SH-SY5Y (cell line): ENCODE data around the gene POLR3B.

Source experiments
- GATA2 ChIP-seq: IDR thresholded peaks from 2 replicates; pipeline ENCODE4 v1.6.1; 2011; ENCODE audit warnings: mild to moderate bottlenecking, low read depth, low read length
- GATA3 ChIP-seq: IDR thresholded peaks from 2 replicates; pipeline ENCODE4 v1.6.1; 2011; ENCODE audit warnings: low read depth, mild to moderate bottlenecking, low read length, moderate library complexity

The POLR3B gene

DNA sequence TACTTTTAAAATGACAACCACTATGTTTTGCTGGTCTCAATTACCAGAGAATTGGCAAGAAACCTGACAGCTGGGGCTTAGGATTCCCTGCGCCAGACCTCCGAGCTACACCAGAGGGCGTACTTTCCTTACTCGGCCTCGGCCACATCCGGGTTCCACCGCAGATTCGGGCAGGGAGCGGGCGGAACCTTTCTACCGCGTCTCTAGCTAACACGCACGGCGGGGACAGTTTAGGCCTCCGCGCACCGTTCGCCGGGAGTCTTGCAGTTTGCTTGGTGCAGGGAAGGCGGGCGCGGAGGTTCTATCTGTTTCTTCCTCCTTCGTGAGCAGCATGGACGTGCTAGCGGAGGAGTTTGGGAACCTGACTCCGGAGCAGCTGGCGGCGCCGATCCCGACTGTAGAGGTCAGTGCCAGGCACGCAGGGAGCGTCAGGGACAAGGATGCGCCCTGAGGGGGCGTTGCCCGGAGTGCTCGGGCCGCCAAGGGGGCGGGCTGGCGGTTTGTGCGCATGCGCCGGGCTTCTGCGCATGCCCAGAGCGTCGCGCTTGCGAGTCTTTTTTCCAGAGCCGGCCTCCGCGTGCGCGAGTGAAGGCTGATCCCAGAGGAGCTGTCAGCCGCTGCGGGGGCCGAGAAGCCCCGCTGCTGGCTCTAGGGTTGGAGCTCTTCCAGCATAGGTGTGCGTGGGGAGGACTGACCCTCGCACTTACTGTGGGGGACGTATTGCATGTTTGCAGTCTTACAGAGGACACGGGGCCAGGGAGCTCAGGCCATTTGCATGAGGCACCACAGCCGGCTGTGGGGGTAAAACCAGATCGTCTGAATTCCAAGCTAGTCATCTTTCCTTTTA is at the start of gene POLR3B:
Gene POLR3B, plus strand, starts transcription at position 200 of the 847 bp plus-strand sequence. Its CDS starts 132 bp downstream, at position 332.
- no peak for TF ChIP-seq GATA3
- TF ChIP-seq GATA2 = peak; percentile 17; the same call in 1 of the 2 replicates

DNA sequence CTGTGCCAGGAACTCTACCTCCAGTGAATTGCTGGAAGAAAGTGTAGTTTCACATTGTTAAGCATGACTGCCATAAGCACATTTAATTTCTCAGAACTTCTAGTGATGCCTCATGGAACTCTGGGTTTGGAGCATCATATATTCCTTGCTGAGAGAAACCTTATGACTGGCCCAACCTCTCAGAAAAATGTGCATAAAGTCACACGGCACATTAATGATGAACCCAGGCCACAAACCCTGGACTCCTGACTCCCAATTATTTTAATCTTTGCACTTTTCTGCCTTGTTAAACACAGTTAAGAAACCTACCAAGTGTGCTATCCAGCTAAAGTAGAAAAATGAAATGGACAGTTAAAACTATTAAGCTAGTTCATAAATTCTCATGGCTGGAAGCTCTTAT is 49.4 kb upstream of the POLR3B start:
- TF ChIP-seq GATA3 = no peak
- no peak for TF ChIP-seq GATA2

DNA sequence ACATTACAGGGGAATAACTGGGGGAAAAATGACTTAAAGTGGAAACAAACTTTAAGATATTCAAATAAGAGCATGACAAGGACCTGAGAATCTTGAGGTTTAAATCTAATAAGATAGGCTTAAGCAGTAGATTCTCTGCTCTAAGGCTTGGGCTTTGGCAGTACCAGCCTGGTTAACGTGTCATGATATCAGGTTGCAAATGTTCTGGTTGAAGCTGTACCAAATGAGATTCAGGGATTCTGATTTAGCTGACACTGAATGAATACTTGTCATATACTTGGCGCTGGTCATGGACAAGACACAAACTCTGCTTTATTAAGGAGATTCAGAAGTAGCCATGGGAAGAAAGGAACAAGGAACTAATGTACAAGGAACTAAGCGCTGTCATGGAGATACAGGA is 48.9 kb upstream of the POLR3B start:
- TF ChIP-seq GATA3 (no peak), GATA2 (no peak)

DNA sequence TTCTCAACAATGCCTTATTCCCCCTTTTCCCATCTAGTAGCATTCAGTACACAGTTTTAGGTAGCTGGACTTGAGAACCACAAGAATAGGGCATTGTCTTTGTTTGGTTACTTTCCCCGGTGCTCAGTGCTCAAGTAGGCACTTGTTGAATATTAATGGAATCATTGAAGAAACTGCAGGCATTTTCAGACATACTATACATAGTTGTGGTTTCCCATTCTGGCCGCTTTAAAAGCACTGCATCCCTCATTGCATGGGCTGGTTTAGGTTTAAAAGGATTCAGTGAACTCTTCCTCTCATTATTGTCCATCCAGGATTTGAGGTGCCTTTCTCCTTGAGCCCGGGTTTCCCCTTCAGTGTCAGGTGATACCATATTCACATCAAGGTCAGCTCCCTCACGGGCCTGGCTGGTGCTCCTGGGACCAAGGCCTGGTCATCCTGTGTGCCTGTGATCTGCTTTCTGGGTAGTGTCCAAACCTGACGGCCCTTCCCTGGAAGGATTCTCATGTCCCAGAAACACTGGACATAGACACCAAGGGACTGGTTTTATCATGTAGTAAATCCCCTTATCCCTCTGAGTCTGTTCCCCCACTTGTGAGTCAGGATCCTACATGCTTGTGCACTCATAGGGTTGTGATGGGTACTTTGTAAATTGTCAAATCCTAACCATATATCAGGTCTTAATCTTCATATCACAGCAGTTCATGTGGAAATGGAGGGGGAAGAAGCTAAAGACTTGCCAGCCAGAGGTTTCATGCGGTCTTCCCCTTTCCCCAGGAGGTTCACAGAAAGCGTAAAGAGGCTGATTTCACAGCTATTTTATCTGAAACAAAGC is 47.7 kb upstream of the POLR3B start:
- no peak for TF ChIP-seq GATA3
- no peak for TF ChIP-seq GATA2

DNA sequence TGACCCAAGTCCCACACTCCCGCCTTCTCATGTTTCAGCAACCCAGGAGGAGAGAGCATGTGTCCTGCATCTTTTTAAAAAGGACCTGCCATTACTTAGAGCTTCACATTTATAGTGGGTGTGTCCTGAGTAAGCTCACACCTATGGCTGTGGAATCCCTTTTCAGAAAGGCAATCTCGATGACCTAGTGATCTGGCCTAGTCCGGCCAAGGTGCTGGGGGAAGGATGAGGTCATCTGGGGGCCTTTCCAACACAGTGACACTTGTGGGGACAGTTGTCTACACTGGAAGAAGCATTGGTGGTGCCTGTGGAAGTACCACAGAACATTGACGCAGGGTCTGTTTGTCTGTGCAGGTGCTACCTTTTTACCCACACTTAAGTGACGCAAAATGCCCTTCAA is 46.9 kb upstream of the POLR3B start:
- TF ChIP-seq GATA2 (no peak), GATA3 (no peak)

DNA sequence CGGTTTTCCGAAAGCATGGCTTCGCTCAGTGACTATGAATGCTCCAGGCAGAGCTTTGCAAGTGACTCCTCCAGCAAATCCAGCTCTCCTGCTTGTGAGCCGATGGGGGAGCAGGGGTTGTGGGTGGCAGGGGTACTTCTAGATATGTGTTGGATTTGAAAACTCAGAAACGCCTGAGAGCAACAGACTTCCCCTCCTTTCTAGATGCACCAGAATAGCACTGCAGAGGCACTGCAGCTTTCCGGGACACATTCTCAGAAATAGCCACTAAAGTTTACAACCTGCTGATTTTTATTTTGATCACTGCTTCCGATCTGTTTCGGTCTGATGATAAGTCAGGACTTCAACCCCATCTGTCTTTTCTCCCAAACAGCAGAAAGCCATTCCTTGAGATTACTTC is 46.4 kb upstream of the POLR3B start:
- TF ChIP-seq GATA3 (no peak), GATA2 (no peak)

DNA sequence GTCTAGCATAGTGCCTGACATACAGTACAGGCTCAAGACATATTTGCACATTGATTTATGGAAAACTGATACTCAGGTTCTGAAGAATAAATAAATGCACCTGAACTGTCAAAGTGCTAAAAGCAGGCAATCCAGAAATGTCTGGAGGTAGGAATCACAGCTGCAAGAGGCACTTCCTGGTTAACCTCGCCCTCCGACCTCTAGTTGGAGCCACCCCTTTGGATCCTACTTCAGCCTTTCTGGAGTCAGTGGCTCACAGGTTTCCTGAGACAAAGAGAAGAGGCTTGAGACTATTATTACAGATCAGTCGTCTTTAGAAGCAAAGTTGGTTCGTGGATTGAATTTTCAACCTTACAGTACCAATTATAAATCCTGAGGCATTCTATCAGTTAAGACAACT is 42.0 kb upstream of the POLR3B start:
- TF ChIP-seq GATA3 = no peak
- TF ChIP-seq GATA2 = no peak

DNA sequence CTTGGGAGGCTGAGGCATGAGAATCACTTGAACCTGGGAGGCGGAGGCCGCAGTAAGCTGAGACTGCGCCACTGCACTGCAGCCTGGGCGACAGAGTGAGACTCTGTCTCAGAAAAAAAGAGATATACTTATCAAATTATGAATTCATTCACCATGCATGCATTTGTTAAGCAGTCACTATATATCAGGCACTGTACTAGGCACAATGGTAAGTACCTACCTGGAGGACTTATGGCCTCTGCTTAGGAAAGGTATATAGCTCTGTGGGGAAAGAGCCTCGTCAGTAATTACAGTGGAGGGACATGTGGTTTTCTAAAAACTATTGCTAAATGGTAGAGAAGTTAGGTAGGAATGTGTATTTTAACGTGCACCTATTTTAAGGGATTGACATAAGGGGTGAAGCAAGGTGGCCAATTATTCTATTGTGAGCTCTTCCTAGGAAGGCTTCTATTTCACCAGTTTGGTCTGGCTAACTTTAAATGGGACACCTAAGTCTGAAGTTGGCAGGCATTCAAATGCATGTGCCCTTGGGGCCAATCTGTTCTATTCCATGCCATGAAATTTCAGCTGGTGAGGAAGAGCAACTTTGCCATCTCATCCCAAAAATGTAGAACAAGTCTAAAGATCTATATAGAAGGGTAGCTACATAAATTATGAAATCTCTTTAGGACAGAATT is 40.0 kb upstream of the POLR3B start:
- TF ChIP-seq GATA2 (no peak), GATA3 (no peak)

DNA sequence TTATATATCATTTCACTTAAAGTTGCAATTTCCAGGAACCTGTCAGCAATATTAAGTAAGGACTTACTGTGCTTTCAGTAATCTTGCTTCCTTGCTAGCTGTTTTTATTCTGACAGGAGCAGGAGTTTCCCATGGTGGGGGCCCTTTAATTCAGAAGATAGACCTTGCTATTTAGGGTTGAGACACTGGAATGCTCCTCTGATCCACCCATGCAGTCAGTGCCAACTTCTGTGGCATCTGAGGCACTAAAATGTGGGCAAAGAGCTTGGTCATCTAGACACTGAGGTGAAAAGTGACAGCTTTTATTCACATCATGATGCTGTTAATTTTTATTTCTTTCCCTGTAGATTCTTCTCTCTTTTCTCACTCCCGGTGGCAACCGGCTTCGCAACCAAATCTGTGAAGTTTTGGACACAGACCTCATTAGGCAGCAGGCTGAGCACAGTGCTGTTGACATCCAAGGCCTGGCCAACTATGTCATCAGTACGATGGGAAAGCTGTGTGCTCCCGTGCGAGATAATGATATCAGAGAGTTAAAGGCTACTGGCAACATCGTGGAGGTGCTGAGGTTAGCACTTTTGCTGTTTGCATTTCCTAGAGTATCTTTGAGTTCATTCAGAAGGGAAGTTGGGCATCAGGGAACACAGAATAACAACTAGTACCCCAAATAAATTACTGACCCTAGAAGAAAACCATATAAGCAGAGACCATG is 36.3 kb upstream of the POLR3B start:
- TF ChIP-seq GATA2 (no peak), GATA3 (no peak)

DNA sequence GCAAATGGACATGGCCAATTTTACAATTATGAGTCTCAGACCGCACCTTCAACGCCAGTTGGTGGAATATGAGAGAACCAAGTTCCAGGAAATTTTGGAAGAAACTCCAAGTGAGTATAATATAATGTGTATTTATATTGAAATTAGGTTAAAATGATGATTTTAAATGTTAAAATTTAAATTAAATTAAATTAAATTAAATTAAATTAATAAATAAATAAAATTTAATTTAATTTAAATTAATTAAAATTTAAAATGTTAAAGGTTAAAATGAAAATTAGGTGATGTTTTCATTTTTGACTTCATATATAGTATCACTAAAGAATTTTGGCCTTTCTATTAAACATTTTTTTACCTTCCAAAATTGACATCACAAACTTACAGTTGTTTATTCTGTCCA is 34.0 kb upstream of the POLR3B start:
- TF ChIP-seq GATA3 (no peak), GATA2 (no peak)

DNA sequence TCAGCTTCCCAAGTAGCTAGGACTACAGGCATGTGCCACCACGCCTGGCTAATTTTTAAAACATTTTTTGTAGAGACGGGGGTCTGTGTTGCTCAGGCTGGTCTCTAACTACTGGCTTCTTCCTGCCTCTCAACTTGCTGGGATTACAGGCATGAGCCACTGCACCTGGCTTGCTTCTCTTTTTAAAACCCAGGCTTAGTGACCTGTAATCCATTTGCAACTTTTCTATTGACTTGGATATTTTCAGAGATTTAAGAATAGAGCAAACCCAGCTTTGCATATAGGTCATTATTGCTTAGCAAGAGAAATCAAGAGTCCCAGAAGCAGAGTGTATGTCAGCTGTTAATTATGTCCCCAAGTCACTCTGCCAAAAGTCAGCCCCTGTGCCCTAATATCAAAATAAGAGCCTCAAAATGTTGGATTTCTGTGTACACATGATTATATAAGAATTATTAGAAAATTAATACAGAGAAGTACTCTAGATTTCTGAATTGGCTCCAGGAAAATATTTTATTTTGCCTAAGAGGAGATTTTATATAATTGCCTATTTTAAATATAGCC is 30.2 kb upstream of the POLR3B start:
- TF ChIP-seq GATA3 (no peak), GATA2 (no peak)

DNA sequence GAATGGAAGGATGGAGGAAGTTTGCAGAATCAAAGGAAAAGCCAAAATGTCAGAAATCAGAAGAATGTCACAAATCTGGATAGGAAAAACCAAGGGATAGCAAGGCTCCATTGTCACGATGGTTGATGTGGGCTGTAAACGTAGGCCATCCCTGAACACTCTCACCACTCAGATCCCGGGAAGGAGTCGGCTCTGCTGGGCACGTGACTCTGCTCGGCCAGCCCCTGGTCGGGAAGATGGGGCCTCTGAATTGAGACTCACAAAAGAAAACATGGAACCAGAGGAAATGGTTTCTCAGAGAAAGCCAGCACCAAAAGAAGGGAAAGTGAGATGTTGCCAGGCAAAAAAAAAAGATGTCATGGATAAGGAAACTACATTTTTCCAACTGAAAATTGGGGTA is 28.8 kb upstream of the POLR3B start:
- TF ChIP-seq GATA2 = no peak
- no peak for TF ChIP-seq GATA3

DNA sequence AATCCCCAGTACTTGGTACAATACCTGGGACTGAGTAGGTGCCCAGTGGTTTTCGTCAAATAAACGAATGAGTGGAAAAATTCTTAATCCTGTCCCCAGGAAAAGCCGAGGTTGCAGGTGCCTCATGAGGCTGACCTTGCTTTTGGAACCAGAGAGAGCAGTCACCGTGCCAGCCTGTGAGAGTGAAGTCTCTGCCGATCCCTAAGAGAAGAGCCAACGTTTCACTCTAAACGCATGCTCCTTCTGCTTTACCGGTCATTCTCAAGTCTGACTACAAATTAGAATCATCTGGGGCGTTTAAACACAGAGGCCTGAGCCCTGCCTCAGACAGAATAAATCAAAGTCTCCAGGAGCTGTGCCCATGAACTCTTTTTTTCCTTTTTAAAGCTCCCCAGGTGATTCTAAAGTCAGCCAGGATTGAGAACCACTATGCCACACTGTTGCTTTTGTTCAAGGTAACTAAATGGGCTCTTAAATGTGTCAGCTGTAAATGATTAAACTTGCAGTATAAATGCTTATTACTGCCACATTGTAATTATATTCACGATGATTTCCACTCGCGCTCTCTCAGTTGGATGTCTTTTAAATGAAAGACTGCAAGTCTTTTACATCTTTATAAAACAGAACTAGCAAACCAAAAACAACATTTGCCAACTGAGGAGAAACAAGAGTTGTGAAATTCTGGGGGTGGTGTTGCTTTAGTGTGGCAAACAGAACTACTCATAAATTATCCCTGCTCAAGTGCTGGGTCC is 28.1 kb upstream of the POLR3B start:
- TF ChIP-seq GATA3 = no peak
- TF ChIP-seq GATA2 = no peak
